GM19025 (cell line): ENCODE measurements around the gene HBZ.
"Not testable (repeated sequence)": the region's sequence is repeated elsewhere in the genome, so short reads cannot be mapped to it uniquely, and the experiment has no call there.

Experiments used
- ATAC-seq: cut with Tn5 transposase; IDR thresholded peaks from one replicate; pipeline ENCODE4 v1.9.1; 2021; ENCODE audit warnings: mild to moderate bottlenecking, low read depth, moderate library complexity; ENCODE audit not compliant: unreplicated experiment

Gene HBZ

DNA sequence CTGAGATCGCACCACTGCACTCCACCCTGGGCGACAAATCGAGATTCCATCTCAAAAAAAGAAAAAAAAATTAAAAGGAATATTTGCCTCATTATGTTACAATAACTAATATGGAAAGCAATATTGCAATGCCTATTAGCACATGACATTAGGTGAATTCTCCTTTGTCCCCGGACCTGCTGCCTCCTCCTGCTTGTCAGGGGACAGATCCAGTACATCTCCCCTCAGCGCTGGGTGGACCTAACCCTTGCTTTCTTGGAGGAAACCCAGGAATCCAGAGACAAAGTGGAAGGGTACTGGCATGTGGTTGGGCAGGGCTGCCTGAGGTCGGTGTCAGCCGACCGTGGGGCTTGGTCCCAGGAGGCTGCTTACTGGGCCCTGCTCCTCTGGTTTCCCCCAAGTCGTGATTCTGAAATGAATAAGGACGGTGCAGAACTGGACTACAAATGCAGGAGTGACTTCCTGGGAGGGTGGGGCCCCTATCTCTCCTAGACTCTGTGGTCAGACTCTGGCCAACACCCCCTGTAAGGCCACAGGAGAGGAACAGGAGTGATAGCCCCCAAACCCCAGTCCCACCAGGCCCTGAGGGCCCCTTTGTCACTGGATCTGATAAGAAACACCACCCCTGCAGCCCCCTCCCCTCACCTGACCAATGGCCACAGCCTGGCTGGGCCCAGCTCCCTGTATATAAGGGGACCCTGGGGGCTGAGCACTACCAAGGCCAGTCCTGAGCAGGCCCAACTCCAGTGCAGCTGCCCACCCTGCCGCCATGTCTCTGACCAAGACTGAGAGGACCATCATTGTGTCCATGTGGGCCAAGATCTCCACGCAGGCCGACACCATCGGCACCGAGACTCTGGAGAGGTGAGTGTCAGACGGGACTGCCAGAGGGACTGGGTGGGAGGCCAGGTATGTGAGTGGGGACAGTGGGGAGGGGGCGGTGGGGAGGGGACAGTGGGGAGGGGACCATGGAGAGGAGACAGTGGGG lies at the start of gene HBZ:
Gene HBZ, plus strand, starts transcription at position 504 of the 988 bp plus-strand sequence. Its CDS starts 266 bp downstream, at position 770.
- ATAC-seq = no peak

DNA sequence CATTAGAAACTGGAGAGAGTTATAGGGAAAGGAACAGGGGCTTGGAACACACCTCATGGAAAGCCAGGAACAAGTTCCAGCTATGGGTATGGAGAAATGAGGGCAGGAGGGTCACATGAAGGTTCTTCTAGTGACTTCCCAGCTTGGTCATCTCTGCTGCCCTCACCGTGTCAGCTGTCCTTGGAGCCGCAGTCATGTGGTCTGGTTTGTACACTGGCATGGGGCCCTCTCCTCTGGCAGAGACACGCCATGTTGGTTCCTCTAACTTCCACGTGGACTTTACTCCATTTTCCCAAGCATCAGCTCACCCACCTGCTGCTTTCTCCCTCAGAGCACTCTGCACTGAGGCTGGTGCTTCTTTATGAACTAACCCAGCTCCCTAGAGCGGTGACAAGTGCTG lies 48.1 kb upstream of the HBZ start:
- no peak for ATAC-seq

DNA sequence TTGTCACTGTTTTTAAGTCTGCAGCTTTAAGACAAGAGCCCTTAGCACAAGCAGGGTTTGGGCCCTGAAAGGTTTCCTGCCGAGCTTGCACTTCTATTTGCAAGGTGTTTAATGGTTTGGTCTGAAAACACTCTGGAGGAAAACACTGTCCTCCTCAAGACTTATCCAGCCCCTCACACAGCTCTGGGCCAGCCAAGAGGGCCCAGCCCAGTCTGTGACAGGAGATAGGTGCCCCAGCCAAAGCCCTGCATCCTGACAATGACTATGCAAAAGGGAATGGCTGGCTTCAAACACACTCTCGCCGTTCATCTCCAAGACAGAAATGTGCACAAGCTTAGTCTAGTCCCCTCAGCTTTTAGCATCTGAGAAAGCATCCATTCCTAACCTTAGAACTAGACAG lies 47.5 kb upstream of the HBZ start:
- ATAC-seq = no peak

DNA sequence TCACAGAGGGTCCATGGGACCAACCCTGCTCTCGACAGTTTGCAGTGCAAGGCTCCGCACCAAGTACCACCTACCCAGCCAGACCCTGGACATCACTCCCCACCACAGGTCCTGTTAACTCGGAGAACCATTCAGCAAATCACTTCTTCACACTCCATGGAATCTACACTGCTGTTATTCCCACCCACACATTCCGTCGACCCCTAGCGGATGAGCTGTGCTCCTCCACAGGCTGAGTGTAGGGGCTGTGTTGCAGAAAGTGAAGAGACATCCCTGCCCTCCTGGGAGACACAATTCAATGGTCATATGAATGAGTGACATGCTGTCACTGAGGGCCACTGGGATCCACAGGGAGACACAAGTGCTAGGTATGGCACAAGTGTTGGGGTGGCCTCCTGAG lies 46.9 kb upstream of the HBZ start:
- ATAC-seq = no peak

DNA sequence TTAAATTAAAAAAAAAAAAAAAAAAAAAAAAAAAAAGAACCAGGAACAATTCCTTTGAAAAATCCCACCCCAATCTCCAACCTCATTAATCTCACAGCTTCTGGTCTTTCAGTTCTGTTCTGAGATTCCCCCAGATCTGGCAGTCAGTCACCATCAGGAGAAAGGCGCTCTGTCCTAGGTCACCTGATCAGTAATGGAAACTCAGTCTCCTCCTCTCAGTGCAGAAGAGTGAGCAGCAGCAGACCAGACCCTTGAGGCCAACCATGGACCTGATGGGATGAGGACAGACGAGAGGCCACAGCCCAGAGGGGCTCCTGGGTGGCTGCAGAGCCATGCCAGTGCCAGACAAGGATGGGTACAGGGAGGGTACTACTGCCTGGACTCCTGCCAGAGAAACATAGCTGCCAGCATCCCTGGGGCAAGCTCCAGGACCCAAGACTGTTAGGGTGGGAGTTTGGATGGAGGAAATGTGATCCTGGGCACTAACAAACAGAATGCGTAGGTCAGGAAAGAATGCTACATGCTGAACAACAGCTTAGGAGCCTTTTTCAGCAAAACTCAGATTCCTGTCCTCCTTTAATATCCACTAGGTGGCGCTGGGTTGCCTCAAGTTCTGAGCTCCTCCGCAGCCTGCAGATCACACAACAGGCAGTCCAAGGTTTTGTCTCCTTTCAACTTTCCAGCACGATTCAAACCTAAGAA lies 45.7 kb upstream of the HBZ start:
- ATAC-seq = no peak

DNA sequence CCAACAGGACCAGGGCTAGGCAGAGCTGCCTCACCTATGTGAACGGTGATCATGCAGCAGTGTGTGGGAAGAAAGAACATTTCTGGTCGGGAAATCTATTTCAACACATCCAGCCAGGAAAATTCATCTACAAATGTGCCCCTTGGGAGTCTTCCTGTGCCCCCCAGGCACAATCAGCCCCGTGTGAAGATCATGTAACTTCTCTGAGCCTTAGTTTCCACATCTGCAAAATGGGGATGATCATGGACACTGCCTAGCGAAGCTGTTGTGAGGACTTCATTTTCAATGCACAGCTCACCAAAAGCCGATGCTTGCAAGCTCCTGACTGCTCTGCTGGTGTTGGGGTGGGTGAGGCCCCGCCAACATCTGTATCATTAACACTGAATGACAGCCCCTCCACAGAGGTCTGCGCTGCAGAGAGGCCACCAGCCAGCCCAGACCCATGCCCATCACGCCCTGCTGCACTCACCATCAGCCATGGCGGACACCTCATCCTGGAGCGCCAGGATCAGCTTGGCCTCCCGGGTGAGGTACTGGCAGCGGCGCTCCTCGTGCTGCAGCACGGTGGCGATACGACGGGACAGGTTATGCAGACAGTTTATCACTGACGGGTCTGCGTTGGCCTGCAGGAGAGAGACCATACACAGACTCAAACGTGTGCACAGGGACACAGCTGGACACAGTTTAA lies 40.1 kb upstream of the HBZ start:
- ATAC-seq = no peak

DNA sequence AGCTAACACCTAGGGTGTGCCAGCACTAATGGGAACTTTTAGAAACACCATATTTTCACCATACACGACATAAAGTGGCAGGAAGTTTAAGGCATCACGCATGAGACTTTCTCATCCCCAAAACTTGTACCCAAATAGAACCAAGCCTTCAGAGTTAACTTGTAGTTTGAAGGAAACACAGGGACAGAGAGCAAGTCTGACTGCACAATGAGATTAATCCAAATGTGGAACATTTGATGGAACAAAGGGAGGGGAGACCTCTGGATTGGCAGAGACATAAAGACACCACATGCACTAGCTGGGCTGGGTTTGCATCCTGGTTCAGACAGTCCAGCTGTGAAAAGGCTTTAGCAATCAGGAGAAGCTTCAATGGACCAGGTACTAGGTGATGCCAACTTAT lies 38.1 kb upstream of the HBZ start:
- ATAC-seq = no peak

DNA sequence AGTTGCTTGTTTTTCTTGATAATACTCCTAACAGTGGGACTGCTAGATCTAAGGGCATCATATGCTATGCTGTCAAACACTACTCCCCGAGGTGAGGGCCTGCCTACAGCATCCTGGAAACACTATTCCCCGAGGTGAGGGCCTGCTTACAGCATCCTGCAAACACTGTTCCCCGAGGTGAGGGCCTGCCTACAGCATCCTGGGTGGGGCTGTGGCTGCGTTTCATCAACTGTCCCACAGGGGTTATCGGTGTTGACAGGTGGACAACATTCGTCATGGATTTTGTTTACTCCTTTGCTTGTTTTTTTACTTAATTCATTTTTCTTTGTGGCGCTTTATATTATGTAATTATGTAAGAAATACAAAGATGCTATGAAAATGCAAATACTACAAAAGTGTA lies 36.4 kb upstream of the HBZ start:
- ATAC-seq = no peak

DNA sequence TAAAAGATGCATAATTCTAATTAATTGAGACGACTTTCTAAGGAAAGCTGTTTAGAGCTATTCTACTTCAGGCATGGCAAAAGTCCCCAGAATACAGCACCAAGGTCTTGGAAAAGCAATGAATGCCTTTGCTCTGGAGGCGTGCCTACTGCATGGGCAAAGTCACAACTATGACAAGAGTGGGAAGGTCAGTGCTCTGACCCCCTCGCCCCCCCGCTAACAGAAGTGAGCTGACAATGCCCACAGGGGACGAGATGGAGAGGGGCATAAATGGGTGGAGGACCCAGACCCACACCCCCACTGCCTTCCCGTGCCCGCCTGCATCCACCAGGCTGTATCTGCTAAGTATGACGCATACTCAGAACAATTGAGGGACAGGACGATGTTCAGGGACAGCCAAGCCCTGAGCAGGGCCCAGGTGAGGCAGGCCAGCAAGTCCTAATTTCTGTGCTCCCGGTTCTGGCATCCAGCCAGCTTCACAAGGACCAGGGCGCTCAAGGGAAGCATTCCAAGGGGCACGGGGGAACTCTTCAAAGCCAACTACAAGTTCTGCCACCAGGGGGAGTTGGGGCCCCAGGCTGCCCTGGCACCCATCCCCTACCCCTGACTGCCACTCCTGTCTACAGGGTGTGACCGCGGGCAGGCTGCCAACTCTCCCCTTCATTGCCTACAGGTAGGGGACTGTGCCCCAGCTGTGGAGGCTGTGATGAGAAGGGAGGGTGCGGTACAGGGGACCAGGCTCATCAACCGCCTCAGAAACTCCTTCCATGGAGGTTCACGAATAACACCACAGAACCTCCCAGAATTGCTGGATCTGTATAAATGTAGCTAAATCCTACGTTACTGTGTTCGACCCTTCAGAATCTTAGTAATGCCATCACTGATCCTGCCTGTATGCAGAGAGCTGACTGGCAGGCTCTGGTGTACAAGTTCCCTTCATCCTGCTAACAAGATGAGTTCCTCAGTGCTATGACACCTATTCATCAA lies 34.8 kb upstream of the HBZ start:
- no peak for ATAC-seq

DNA sequence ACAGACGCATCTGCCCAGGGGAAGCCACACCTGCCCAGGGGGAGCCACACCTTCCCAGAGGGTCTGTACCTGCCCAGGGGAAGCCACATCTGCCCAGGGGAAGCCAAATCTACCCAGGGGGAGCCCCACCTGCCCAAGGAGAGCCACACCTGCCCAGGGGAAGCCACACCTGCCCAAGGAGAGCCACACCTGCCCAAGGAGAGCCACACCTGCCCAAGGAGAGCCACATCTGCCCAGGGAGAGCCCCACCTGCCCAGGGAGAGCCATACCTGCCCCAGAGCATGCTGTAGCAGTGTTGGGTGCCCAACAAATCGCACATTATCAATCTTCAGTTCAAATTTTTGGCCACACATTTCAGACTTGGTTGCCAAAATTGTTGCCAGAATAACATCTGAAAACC lies 33.6 kb upstream of the HBZ start:
- ATAC-seq = no peak

DNA sequence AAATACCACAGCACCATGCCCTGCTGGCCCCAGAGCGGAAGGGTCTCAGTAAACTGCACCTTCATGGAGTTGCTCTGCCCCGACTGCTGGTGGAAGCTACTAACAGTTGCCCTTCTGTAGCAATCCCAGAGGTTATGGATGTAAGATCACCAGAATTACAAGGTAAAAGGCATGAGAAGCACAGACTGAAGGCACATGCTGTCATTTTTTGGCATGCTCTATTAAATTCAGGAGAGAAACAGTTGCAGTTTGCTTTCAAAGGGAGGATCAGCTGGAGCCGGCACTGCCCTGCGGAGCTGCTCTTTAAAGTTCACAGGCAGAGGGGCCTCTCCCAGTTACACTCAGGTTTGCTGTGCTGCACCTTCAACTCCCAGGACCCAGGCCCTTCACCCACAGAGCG lies 33.1 kb upstream of the HBZ start:
- no peak for ATAC-seq

DNA sequence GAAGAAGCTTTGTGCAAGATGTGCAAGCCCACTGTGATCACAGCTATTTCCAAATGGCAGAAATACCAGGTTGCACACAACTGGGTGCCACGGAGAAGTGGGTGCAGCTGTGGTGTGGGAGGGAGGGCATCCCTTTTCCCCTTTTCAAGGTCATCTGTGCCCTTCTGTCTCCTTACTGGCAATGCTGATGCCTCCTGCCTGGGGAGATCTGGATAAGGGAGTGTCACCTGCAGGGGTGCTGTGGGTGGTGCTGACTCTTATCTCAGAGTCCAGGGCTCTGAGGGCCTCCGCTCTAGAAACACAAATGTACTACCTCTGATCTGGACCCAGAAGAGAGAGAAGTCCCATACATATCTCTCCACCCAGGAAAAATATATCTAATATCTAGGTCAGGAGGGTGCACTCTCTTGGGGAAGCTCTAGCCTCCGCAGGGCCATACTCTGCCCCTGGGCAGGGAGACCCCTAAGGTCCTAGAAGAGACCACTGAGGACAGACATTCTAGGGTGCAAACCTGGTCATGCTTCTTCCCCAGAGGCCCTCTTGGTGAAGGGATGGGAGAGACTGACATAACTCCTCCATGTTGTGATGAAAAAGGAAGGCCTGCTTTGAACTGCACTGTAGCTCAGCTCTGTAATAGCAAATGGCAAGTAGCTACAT lies 32.5 kb upstream of the HBZ start:
- no peak for ATAC-seq

DNA sequence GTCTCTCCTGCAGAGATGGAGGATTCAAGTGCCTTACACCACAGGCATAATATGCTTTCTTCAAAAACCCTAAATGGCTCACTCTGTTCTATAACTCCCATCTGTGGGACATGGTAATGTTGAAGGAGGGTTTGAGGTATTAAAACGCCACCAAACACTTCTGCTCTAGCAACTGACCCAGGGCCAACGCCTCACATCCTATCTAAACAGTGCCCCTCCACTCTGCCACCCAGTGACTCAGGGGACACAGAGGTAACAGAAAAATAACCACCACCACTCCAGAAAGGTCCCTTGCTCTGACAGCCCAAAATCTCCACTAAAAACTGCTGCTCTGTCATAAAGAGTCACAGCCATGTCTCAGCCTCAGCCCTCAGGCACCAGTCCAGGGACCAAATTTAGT lies 31.7 kb upstream of the HBZ start:
- no peak for ATAC-seq

DNA sequence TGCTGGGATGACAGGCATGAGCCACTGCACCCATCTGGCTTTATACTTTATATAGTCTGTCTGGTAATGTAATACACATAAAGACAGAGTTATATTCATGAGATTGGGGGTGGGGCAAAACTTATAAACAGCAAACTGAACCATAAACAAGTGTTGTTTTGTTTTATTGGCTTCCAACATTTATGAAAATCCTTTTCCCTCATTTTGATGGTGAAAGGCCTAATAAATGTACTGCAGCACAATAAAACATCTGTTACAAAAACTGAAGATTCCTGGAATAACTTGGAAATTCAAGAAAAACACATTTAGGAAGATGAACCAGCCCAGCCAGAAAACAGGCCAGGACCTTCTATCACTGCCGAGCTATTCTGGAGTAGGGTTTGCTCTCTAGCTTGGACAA lies 30.1 kb upstream of the HBZ start:
- ATAC-seq = no peak

DNA sequence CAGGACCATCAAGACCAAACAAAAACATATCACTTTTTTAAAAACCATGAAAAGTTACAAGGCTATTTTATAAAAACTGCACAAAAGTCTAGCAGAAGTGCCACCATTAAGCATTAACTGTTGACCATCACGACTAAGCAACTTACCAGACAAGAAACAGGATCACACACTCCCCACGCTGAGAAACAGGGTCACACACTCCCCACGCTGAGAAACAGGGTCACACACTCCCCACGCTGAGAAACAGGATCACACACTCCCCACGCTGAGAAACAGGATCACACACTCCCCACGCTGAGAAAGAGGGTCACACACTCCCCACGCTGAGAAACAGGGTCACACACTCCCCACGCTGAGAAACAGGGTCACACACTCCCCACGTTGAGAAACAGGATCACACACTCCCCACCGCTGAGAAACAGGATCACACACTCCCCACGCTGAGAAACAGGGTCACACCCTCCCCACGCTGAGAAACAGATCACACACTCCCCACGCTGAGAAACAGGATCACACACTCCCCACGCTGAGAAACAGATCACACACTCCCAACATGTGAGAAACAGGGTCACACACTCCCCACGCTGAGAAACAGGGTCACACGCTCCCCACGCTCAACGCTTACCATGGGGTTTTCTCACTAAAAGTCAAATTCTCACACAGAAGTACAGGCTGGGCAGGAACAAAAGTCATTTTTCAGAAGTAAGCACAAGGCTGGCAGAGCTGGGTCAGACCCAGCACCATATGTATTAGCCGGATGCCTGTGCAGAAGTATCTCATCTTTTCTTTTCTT lies 28.7 kb upstream of the HBZ start:
- not testable (repeated sequence) for ATAC-seq

DNA sequence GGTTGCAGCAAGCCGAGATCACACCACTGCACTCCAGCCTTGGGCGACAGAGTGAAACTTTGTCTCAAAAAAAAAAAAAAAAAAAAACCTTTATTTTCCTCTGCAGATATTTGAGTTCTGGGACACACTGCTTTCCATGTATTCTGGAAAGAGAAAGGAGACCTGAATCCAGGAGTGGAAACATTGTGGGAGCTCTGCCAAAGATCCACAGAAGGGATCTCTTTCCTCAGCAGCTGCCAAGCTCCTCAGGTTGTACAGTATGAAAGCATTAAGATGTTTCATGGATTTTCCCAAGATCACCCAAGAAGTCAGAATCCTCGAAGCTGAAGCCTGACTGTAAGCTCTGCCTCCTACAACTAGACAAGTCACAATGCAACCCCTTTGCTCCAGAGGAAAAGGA lies 27.4 kb upstream of the HBZ start:
- ATAC-seq = no peak

DNA sequence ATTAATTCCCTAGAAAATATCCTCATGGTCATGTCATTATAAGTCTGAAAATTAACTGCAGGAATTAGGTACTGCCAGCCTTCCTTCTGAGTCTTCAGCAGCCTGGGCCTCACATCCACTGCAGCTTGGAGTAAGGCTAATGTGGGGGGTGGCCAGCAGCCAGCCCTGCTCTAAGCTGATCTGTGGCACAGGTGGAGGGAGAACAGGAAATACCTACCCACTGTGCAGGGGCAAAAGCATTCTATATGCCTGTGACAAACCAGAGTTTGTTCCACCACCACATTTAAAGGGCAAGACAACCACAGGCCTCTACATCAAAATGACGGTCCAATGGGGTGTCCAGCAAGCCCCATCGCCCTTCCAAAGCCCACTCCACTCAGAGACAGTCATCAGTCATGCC lies 23.4 kb upstream of the HBZ start:
- ATAC-seq = no peak

DNA sequence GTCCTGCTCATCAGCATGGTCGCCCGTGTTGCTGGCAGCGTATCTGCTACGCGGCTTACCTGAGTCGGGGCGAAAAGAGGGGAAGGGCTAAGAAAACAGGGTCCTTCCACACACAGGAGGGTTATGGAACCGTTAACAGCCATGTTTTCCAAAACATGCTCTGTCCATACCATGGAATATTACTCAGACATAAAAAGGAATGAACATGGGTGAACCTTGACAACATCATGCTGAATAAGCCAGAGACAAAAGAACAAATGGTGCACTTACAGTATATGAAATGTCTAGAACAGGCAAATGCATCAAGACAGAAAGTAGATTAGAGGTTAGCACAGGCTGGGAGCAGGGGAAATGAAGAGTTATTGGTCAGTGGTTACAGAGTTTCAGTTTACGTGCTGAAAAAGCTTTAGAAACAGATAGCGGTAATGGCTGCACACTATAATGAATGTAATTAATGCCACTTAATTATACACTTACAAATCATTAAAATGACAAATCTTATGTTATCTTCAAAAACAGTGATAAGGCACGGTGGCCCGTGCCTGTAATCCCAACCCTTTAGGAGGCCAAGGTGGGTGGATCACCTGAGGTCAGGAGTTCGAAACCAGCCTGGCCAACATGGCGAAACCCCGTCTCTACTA lies 21.8 kb upstream of the HBZ start:
- no peak for ATAC-seq
